COLO829 (cell line): ENCODE results near the gene NCOA7.
"Not testable (repeated sequence)": the region's sequence is repeated elsewhere in the genome, so short reads cannot be mapped to it uniquely, and the experiment has no call there.

Experiments
- DNase-seq: peaks from one replicate; pipeline ENCODE4 v3.0.0; 2012; ENCODE audit warnings: low spot score

NCOA7 gene

DNA sequence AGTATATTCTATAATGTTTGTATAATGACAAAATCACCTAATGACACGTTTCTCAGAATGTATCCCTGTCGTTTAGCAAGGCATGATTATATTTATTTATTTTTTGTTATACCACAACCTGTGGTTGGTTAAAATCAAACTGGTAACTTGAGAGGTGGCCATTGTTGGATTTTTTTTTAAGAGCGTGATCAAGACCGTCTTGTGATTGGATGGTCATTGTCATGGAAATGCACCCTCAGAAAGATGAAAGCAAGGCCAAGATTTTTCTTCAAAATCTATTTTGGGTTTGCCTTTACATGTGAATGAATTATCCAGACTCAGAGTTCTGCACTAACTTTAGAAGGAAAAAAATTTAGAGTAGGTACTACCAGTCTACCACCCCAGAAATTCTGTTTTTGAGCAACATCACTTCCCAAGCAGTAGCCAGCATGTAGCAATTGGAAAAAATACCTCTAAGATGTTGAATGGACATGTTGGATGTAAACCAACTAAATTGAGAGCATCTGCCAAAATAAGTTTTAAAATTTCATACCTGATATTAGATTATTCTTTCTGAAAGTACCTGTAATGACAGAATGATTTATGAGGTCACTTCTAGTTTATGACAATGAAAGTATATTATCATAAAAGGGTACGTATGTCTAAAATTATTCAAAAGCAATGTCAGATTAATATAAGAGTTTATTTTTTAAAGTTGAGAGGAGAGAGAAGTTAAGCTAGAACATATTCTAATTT lies 50.8 kb downstream of the NCOA7 start:
- no peak for DNase-seq

DNA sequence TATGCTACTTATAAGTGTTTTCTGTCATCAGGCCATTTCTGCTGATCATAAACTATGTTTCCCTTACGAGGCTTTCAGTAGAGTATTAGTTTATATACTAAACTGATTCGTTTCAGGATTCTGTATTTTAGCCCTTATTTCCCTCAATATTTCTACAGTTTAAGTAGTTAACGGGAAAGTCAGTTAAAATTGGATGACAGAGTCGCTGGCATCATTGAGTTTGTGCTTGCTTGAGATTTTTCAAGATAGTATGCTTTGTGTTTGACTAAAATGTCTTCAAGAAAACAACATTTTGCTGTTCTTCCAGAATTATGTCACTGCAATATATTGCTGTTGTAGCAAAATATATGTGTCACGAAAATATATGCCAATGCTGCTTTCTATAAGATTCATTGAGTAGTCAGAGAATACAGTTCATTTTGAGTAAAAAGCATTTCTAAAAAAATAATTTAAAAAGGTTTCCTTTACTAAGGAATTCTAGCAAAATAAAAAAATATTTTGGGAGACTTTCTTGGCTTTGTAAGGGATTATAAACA lies 51.4 kb downstream of the NCOA7 start:
- DNase-seq, result no peak

DNA sequence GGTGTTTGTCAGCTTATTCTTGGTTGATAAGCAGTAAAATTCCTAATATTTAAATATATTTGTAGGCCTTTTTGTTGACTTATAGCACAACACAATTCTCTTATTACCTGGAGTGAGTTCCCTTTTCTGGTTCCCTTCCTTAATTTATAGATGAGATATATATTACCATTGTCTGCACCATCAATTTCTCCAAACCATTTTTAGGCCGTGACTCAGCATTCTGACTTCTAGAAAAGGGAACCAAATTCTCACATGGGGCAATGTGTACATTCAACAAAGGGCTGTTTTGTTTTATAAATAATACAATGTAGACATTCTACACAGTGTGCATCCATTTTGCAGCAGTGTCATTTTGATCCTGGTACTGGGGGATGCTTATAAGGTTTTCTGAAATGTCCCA lies 52.8 kb downstream of the NCOA7 start:
- peak; percentile 50 for DNase-seq

DNA sequence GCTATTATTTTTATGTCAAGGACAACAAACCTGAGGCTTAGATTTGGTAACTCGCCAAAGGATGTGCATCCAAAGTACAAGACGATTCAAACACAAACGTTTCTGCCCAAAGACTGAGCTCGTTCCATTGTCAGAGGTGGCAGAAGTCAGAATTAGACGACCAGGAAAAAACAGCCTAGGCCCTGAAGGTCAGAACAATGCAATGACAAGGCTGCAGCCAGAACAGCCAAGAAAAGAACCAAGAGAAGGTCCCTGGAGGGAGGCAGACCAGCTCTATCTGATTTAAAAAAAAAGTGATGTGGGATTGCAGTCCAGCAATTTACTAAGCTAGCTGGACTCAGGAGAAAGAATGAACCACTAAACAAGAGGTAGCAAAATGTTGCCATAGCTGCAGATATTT lies 54.2 kb downstream of the NCOA7 start:
- DNase-seq, result no peak

DNA sequence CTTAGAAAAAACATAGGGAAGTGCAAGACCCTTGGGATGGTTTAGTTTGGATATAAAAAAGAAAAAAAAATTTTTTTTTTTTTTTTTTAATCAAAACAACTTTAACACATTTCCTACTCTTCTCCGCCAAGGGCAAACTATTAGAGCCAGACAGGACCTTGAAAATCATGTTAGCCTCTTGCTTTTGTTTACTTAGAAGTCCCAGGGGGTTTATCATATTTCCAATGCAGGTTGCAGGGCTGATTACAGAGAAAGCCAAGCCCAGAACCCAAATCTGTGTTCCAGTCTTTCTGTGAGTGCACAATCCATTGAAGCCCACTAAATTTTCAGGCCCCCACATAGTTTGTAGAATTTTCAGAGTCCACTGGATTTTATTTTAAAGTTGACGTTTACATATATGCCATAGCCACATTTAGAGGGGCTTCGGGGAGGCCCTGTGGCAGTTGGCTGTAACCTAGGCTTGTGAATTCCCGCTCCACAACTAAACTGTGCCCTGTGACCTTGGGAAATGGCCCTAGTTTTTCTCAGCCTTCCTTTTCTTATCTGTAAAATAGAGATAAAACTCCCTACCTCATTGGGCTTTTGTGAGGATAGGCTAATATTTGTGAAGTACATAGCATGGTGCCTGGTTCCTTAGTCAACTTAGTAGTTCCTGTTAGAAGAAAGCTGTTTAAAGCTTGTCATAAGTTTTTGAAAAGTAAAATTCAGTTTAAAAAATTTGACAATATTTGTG lies 55.7 kb downstream of the NCOA7 start:
- no peak for DNase-seq

DNA sequence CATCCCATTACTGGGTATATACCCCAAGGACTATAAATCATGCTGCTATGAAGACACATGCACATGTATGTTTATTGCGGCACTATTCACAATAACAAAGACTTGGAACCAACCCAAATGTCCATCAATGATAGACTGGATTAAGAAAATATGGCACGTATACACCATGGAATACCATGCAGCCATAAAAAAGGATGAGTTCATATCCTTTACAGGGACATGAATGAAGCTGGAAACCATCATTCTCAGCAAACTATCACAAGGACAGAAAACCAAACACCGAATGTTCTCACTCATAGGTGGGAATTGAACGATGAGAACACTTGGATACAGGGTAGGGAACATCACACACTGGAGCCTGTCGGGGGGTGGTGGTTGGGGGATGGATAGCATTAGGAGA lies 57.5 kb downstream of the NCOA7 start:
- DNase-seq, result not testable (repeated sequence)

DNA sequence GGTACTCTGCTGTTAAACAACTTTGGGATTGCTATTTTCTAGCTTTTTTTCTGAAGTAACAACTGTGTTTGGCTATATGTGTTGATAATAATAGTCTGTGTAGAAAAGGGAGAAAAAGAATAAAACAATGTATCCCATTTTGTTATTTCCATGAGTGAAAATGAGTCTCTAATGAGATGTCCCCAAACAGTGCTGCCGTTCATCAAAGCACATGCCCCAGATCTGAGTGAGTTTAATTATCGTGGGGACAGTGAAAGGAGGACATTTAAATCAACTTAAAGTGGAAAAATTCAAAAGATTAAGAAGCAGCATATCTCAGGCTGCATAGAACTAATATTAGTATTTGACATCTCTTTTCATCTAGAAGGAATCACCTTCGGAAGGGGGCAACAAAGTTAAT lies 59.6 kb downstream of the NCOA7 start:
- DNase-seq, result no peak

DNA sequence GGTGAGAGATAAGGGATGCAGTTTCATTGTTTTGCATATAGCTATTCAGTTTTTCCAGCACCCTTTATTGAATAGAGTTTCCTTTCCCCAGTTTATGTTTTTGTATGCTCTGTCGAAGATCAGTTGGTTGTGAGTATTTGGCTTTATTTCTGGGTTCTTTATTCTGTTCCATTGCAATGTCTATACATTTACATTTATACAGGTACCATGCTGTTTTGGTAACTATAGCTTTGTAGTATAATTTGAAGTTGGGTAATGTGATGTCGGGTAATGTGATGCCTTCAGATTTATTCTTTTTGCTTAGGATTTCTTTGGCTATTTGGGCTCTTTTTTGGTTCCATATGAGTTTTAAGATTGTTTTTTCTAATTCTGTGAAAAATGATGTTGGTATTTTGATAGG lies 61.8 kb downstream of the NCOA7 start:
- no peak for DNase-seq

DNA sequence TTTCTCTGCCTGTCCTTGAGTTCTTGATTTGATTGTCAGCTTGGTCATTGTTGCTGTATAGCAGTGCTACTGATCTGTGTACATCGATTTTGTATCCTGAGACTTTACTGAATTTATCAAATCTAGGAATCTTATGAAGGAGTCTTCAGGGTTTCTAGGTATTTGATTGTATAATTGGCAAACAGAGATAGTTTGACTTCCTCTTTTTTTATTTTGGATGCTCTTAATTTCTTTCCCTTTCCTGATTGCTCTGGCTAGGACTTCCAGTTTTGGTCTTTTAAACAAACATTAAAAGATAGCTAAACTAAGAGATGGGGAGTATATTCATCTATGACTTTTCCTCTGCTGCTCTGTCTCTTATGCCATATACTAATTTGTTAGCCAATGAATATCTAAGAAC lies 62.4 kb downstream of the NCOA7 start:
- no peak for DNase-seq

DNA sequence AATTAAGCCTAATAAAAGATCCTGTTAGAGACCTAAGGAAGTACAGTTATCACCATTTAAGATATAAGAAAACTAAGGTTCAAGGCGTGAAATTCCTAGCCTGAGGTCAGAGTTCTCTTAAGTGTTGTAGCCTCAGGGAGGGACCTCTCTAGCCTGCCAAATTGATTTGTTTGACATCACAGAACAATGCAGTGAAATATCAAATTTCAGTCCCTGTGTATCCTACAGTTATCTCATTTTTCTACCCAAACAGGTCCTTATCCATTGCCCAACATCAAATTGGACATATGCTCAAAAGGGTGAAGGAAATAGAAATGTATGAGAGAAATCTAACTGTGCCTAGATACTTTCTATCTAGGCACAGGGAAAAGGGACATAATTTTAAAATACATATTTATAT lies 63.0 kb downstream of the NCOA7 start:
- DNase-seq, result no peak

DNA sequence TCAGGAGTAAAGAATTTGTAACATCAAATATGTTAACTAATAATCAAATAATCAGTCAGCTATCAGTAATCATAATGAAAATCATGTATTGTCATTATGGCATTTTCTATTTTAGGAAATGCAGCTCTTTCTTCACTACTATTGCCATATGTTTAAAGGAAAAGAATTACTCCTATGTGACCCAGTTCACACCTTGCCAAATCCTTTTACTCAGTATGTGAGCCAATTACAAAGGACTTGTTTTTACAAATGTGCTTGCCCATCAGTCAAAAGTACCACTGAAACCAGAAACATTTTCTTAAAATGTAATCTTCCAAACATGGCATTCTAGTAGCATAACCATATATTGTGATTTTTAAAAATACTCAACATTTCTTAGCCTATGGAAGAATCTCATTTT lies 63.6 kb downstream of the NCOA7 start:
- no peak for DNase-seq

DNA sequence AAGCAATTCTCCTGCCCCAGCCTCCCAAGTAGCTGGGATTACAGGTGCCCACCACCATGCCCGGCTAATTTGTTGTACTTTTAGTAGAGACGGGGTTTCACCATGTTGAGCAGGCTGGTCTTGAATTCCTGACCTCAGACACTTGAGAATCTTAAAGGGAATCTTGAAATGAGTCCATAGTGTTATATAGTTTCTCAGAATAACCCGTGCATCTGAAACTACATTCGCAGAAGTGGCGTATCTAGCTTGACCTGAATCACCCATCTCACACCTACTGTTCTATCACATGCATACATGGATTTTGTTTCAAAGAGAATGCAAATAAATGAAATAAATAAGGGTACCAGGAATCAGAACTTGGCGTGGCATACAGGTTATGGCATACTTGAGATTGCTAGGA lies 65.0 kb downstream of the NCOA7 start:
- no peak for DNase-seq

DNA sequence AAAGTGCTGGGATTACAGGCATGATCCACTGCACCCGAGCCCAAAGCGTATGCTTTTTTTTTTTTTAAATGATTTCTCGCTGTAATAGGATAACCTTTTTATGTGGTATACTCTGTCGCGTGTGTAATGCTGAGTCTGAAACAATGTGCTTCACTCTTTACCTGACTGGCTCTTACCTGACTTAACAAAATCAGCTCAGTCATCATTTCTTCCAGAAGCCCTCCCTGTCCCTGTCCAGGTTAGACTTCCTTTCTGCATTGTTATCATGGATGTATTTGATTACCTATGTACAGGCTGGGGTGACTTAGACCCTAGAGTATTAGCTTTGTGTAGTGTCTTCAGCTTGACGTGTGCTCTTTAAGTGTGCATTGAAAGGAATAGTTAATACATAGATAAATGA lies 67.1 kb downstream of the NCOA7 start:
- no peak for DNase-seq

DNA sequence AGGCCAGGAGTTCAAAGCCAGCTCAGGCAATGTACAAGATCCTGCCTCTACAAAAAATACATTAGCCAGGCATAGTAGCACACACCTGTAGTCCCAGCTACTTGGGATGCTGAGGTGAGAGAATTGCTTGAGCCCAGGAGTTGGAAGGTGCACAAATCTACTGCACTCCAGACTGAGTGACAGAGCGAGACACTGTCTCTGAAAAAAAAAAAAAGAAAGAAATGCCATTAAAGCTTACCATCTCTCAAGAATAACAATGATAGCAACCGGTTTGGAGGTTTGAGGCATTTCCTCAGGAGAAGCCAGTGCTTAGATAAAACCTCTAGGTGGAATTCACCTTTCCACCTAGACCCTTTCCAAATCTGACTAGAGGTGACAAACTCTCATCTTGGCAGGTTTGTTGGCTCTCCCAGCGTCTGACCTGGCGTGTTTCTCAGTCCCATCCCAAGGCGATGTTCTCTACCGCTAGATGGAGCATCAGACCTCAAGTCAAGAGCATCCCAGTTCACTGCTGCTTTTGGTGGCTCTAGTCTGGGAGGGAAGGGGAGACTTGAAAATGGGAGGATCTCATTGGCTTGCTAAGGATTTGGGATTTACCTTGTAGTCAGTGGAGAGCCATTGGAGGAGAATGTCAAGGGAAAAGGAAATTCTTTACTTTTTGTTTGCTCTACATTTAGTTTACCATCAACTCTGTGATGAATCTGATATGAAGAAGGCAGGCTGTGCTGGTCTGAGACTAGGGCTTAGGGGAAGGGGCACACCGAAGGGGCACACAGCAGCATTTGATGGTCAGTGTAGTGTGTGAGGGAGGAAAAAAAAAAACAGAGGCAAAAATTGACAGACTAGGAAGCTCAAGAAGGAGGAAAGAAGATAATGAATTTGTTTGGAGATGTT lies 67.9 kb downstream of the NCOA7 start:
- DNase-seq, result peak; percentile 50

DNA sequence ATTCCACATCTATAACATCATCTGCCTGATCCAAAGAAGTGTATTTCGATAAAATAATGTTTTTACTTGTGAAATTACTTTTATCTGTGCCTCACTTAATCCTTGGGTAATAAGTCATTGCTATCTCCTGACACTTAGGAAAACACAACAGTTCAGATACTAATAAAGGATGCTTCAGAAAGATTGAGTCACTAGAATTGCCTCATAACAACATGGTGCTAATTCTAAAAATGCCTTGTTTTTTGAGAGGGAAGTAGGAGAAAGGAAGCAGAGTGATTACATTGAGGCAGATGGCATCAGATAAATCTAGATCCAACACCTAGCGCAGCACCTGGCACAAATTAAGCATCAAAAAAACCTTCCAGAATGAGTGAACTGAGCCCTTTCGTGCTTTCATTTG lies 69.0 kb downstream of the NCOA7 start:
- no peak for DNase-seq

DNA sequence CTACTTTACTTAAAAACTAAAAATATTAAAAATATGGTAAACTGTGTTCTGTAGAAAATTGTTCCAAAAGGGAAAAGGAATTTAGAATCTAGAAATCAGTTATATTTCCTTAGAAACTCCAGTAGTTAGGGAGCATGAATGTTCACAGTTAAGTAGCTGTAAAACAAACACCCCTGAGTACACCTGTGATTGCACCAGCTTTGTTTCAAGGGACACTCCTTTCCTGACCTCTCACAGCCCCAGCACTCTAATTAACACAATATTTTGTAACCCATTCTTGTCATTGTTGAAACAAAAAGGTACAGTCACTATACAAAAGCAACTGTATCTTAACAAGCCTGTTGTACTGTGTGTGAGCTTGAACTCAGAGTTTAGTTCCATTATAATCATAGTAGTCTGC lies 72.3 kb downstream of the NCOA7 start:
- DNase-seq, result no peak

DNA sequence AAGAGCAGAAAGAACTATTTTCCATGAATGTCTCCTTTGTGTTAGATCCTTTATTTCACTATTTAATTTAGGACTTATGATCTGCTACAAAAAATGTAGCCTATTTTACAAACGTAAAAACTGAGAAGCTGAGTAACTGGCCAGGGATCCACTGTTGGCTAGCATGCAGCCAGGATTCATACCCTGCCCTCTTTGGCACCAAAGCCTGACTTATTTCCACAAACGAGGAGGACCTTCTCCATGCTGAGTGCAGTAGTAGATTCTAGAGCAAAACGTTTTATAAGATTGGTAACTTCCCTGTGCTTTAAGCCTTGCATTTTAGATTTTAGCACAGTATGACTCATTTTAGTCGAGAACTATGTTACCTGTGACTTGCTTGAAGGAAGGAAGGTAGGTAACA lies 74.3 kb downstream of the NCOA7 start:
- no peak for DNase-seq

DNA sequence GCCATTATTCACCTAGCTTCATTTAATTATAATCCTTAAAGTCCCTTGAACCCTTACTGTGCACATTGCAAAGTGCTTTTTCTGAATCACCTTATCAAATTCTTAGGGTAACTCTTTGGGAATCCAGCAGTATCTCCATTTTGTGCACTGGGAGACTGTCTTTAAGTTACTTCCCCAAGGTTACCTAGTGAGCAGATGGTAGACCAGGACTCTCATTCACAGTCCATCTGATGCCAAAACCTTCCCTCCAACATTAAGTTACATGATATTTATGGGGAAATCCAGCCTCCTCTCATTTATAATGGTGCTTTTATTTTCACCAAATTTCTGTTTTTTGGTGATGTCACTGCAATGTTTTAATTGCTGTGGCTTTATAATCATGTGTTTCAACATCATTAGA lies 75.7 kb downstream of the NCOA7 start:
- DNase-seq, result no peak

DNA sequence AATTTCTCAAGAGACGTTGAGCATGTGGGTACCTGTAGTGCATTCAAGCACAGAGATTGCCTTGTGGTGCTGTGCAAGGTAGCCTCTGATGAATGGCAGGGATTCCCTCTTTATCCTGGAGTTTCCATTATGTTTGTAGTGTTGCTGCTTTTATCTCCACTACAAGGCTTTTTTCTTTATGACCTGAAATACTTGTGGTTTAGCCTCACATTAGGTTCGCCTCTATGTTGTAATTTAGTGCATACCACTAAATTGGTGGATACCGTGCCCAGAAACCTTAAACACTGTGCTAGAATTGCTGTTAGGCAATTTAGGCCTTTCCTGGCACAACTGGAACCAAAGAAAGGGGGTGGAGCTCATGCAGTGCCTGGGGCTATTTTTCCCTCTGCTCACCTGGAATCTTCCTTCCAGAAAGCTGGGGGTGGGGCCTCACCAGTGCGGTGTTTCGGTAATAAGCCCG lies 76.8 kb downstream of the NCOA7 start:
- no peak for DNase-seq

DNA sequence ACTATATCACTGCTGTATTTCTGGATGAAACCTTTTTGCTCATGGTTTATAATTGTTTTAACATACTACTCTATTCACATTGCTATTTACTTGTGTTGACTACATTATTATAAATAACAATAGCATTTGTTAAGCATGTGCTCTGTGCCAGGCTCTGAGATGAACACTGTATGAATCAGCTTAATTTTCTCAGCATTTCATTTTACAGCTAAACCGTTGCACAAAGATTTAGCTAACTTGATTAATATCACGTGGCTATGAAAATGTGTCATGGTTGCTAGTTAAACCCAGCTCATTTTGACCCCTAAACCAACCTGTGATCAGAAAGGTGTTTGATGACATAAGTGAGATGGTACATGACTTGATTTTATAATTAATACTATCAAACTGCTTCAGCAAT lies 77.5 kb downstream of the NCOA7 start:
- no peak for DNase-seq

DNA sequence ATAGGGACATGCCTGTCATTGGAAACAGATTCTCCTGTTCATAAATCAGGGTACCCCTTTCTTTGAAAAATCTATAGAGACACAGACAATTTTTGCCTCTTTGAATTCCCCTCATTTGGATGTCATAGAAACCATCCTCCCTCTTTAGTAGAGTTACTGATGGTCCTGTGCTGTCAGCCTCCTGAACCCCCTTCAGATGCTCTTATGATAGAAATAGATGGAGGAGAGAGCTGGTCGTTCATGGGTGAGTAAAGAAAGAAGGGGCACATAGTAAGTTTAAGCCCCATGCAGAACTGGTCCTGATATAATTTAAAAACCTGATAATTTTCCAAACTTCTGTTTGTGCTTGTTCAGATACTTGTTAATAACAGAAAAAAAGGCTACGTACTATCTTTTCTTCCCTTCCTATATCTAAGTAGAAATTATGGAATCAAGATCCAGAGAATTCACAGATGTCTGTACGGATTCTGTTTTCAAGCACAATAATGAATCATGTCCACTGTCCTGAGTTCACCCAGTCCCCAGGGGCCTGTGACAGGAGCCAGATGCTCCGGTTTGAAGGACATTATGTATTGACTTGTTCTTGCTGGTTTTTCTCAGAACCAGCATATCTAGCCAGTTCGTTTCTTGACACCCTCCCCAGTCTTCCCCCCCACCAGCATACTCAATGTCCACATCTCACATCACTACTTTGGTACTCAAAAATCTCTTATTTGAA lies 78.1 kb downstream of the NCOA7 start:
- no peak for DNase-seq

DNA sequence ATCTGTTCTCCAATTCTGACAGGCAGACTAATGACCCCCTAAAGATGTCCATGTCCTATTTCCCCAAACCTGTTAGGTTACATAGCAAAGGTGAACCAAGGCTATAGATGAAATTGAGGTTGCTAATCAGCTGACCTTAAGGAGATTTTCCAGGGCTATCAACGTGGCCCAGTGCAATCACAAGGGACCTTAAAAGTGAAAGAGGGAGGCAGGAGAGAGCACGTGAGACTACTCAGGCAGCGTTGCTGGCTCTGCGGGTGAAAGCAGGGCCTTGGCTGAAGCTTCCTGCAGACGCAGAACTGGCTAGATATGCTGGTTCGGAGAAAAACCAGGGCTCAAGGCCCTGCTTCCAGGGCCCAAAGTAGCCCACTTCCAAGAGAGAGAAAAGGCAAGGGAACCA lies 78.7 kb downstream of the NCOA7 start:
- DNase-seq, result no peak
